ENCODE results near the gene FLNC.

- TF ChIP-seq, protein P1, sequence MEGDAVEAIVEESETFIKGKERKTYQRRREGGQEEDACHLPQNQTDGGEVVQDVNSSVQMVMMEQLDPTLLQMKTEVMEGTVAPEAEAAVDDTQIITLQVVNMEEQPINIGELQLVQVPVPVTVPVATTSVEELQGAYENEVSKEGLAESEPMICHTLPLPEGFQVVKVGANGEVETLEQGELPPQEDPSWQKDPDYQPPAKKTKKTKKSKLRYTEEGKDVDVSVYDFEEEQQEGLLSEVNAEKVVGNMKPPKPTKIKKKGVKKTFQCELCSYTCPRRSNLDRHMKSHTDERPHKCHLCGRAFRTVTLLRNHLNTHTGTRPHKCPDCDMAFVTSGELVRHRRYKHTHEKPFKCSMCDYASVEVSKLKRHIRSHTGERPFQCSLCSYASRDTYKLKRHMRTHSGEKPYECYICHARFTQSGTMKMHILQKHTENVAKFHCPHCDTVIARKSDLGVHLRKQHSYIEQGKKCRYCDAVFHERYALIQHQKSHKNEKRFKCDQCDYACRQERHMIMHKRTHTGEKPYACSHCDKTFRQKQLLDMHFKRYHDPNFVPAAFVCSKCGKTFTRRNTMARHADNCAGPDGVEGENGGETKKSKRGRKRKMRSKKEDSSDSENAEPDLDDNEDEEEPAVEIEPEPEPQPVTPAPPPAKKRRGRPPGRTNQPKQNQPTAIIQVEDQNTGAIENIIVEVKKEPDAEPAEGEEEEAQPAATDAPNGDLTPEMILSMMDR (IDR thresholded peaks at IDR 0.05), result no peak
- TF ChIP-seq ZFX (IDR thresholded peaks at IDR 0.05; ENCODE audit: borderline replicate concordance), result no peak
These were observed 76.0 kb downstream of the FLNC start for GRCh38 chr7:128906001-128906765.

Measured in 22Rv1 (cell line).